ENCODE measurements around the gene ARPC2. TPM values are rescaled to one million over a fixed set of nuclear protein-coding genes. Genes with fewer than 3 reads are reported as not detected.
A peak's percentile ranks its signal among the peaks of the same experiment; 100 is the strongest.

The ARPC2 gene
- total RNA-seq, 2 donors from 2014 or later, result 112 to 177 TPM

GRCh38 chr2:218273908-218274249 lies 56.9 kb downstream of the ARPC2 start:
- no peak for DNase-seq (ENCODE audit: low spot score)
- Histone ChIP-seq H3K27ac (peak overlapping the region; percentile 77), H3K4me3 (no peak overlapping the region), H3K36me3 (peaks cover 55% of the 10 kb centered on the region), H3K27me3 (no peaks in the 10 kb centered on the region), H3K9me3 (no peaks in the 10 kb centered on the region), H3K4me1 (peaks cover 0 to 43% of the 10 kb centered on the region in 2 donors)
- TF ChIP-seq, protein P1, sequence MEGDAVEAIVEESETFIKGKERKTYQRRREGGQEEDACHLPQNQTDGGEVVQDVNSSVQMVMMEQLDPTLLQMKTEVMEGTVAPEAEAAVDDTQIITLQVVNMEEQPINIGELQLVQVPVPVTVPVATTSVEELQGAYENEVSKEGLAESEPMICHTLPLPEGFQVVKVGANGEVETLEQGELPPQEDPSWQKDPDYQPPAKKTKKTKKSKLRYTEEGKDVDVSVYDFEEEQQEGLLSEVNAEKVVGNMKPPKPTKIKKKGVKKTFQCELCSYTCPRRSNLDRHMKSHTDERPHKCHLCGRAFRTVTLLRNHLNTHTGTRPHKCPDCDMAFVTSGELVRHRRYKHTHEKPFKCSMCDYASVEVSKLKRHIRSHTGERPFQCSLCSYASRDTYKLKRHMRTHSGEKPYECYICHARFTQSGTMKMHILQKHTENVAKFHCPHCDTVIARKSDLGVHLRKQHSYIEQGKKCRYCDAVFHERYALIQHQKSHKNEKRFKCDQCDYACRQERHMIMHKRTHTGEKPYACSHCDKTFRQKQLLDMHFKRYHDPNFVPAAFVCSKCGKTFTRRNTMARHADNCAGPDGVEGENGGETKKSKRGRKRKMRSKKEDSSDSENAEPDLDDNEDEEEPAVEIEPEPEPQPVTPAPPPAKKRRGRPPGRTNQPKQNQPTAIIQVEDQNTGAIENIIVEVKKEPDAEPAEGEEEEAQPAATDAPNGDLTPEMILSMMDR (IDR thresholded peaks at IDR 0.05), result no peak

- no peak for DNase-seq (ENCODE audit: low spot score)
- H3K36me3 ChIP-seq, result peaks cover 62% of the 10 kb centered on the region
- peaks cover 0 to 37% of the 10 kb centered on the region in 2 donors for H3K4me1 ChIP-seq
- TF ChIP-seq, protein P1 (IDR thresholded peaks at IDR 0.05), result no peak
- H3K9me3 ChIP-seq, result no peaks in the 10 kb centered on the region
- no peak overlapping the region for H3K4me3 ChIP-seq
- peak overlapping the region in 1 of 2 donors; percentile 46 for H3K27ac ChIP-seq
- no peaks in the 10 kb centered on the region for H3K27me3 ChIP-seq
Measured at GRCh38 chr2:218274586-218274985, 57.6 kb downstream of the ARPC2 start.

GRCh38 chr2:218275371-218276072 lies 58.5 kb downstream of the ARPC2 start:
- H3K9me3 ChIP-seq, result no peaks in the 10 kb centered on the region
- DNase-seq (ENCODE audit: low spot score), result no peak
- H3K4me3 ChIP-seq, result no peak overlapping the region
- peaks cover 71% of the 10 kb centered on the region for H3K36me3 ChIP-seq
- peaks cover 0 to 37% of the 10 kb centered on the region in 2 donors for H3K4me1 ChIP-seq
- peak overlapping the region in 1 of 2 donors; percentile 46 for H3K27ac ChIP-seq
- TF ChIP-seq, protein P1 (IDR thresholded peaks at IDR 0.05), result no peak
- no peaks in the 10 kb centered on the region for H3K27me3 ChIP-seq

DNA sequence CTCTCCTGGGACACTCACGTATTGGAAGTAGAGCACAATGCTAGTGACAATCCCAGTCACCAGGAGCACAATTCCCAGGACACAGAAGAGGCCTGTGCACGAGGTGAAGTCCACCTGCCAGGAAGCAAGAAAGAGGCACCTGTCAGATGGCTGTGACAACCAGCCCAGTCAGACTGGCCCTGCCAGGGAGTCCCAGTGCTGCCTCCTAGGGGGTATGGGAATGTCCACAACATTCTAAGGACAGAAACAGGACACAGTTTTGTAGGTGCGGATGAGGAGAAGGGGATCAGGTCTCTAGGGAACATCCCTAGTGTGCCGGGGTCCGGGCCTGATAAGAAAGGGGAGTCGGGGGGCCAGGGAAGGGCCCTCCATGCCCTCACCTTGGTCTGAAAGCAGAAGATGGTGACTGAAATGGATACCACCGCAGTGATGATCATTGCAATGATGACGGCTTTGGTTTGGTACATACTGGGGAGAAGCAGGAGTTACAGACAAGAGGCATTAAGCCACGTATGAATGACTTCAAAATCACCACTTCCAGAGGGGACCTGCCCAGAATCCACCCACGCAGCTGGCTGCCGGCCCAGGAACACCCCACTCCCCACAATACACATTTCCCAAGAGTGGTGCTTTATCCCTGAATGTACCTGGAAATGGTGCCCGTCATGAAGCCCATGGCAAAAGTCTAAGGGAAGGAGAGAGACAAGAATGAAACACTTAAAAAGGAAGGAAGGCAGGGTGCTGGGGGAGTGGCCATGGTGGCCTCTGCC lies 60.2 kb downstream of the ARPC2 start:
- peaks cover 0 to 32% of the 10 kb centered on the region in 2 donors for H3K4me1 ChIP-seq

DNA sequence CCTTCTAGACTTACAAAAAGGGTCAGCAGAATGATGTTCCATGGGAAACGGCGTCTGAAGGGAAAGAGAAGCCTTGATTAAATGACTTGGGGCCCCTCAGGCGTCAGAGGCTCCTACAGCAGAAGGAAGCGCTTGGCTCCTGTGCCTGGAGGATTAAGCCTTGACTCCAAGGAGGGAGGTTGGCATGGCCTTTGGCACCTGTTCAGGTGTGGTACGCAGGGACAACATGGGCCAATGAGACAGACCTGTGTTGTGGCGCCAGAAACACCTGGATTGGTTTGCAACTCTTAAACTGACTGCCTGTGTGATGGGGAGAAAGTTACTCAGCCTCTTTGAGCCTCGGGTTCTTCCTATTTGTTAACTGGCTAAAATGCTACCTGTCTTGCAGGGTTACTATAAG lies 60.9 kb downstream of the ARPC2 start:
- Histone ChIP-seq H3K27ac (no peak overlapping the region), H3K36me3 (peaks cover 92% of the 10 kb centered on the region), H3K9me3 (no peaks in the 10 kb centered on the region), H3K27me3 (no peaks in the 10 kb centered on the region), H3K4me1 (peaks cover 0 to 32% of the 10 kb centered on the region in 2 donors), H3K4me3 (no peak overlapping the region)
- no peak for DNase-seq (ENCODE audit: low spot score)
- TF ChIP-seq, protein P1 (IDR thresholded peaks at IDR 0.05), result no peak

More for the DNA sequence above, 60.2 kb downstream of the ARPC2 start:
- H3K36me3 ChIP-seq, result peaks cover 86% of the 10 kb centered on the region
- no peak overlapping the region for H3K4me3 ChIP-seq
- H3K9me3 ChIP-seq, result no peaks in the 10 kb centered on the region
- TF ChIP-seq, protein P1 (IDR thresholded peaks at IDR 0.05), result no peak
- DNase-seq (ENCODE audit: low spot score), result no peak
- no peak overlapping the region for H3K27ac ChIP-seq
- H3K27me3 ChIP-seq, result no peaks in the 10 kb centered on the region

Data from right atrium auricular region (tissue), 2 donors.